ENCODE data around the gene SP3.

Gene SP3

GRCh38 chr2:173965372-173966025 lies at the start of gene SP3:
SP3 (minus strand) TSS chr2:173965373; CDS start chr2:173965171, 202 bp downstream.
- DNase-seq, result peak; percentile 96

GRCh38 chr2:174014699-174015070 lies 49.5 kb upstream of the SP3 start:
- DNase-seq, result no peak

GRCh38 chr2:174014011-174014698 lies 49.0 kb upstream of the SP3 start:
- no peak for DNase-seq

- DNase-seq, result no peak
Observed at GRCh38 chr2:174013315-174013751, 48.2 kb upstream of the SP3 start.

GRCh38 chr2:174012347-174013314 lies 47.5 kb upstream of the SP3 start:
- DNase-seq, result peak; percentile 22

- no peak for DNase-seq
Observed at GRCh38 chr2:174011796-174012195, 46.6 kb upstream of the SP3 start.

GRCh38 chr2:174011173-174011572 lies 46.0 kb upstream of the SP3 start:
- DNase-seq, result no peak

- DNase-seq, result no peak
Observed at GRCh38 chr2:174009488-174010223, 44.5 kb upstream of the SP3 start.

- DNase-seq, result no peak
Observed at GRCh38 chr2:174008720-174009119, 43.5 kb upstream of the SP3 start.

- DNase-seq, result no peak
Observed at GRCh38 chr2:174007010-174007409, 41.8 kb upstream of the SP3 start.

- no peak for DNase-seq
Observed at GRCh38 chr2:174005801-174006419, 40.7 kb upstream of the SP3 start.

- no peak for DNase-seq
Observed at GRCh38 chr2:174004905-174005605, 39.9 kb upstream of the SP3 start.

GRCh38 chr2:174003720-174004695 lies 38.8 kb upstream of the SP3 start:
- no peak for DNase-seq

GRCh38 chr2:174002679-174003078 lies 37.5 kb upstream of the SP3 start:
- no peak for DNase-seq

GRCh38 chr2:174001107-174001506 lies 35.9 kb upstream of the SP3 start:
- no peak for DNase-seq

- no peak for DNase-seq
Observed at GRCh38 chr2:173999724-174000123, 34.6 kb upstream of the SP3 start.

GRCh38 chr2:173999272-173999671 lies 34.1 kb upstream of the SP3 start:
- DNase-seq, result no peak

GRCh38 chr2:173998386-173998785 lies 33.2 kb upstream of the SP3 start:
- DNase-seq, result no peak

- DNase-seq, result no peak
Observed at GRCh38 chr2:173997753-173998152, 32.6 kb upstream of the SP3 start.

GRCh38 chr2:173997269-173997668 lies 32.1 kb upstream of the SP3 start:
- no peak for DNase-seq
